ENCODE results near the gene ZNF454.

DNA sequence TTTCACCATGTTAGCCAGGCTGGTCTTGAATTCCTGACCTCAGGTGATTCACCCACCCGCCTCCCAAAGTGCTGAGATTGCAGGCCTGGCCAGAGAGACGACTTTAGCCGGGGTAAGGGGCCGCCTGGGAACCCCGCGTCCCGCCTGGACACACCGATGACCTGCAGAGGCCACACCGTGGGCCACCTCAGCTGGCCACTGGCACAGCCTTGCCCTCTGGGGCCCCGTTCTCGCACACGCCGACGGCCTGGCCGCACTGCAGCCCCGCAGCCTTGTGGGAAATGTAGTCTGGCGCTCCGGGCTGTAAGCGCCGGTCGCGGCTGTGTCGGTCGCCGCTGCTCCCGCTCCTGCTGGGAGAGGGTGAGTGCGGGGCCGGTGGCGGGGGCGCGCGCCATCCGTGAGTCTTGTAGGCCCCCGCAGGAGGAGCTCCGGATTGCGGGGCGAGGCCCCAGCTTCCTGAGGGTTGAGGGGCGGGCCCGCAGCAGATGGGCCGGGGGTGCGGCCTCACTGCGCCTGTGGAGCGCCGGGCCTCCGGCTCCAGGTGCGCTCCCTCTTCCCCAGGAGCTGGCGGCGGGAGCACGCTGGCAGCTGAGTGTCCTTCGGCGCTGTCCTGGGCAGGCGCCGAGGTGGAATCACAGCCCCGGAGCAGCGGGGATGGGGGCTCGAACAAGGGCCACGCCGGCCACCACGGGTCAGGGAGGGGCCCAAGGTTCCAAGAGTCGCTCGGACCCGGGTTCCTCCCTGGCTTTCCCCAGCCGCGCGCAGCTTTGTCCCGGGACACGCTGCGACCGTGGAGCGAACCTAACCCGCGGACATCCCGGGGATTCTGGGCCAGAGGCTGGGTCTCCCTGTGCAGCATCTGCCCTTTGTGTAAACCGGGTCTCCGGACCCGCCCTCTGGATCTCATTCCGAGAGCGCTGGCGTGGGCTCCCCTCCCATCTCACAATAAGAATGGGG lies 45.1 kb upstream of the ZNF454 start, which contains the start of gene ZFP2:
- TF ChIP-seq SPI1 (IDR thresholded peaks at IDR 0.05; ENCODE audit: low read depth, low read length) (no peak), POLR2AphosphoS5 (IDR thresholded peaks at IDR 0.05; ENCODE audit: low read depth, low read length) (no peak), POLR2A (IDR thresholded peaks at IDR 0.05; ENCODE audit: low read depth, low read length) (no peak), TAF1 (IDR thresholded peaks at IDR 0.05; ENCODE audit: low read depth, low read length) (no peak), PAX5 (IDR thresholded peaks at IDR 0.05; ENCODE audit: insufficient read depth, low read length, severe bottlenecking) (no peak), POU2F2 (IDR thresholded peaks at IDR 0.05; ENCODE audit: low read depth, low read length) (no peak)

Measured in GM12891 (cell line).